Activated CD4-positive, alpha-beta memory T cell treated with anti-CD3 and anti-CD28 coated beads, Interleukin-2, amount 10 ng/mL, durations not matched to agents 7 days and 5 days (primary cell): ENCODE measurements around the gene TAGAP. TPM values are rescaled to one million over a fixed set of nuclear protein-coding genes. Genes with fewer than 3 reads are reported as not detected.

Experiments
- CTCF ChIA-PET: fragments of 350-600 bp; sonication (Branson Sonifier 250); formaldehyde crosslinking; loops from one replicate; lab custom pipeline; 2021; ENCODE audit warnings: antibody characterized with exemption, inconsistent platforms; lab: Charles Lee
- POLR2A ChIA-PET: fragments of 350-600 bp; sonication (Branson Sonifier 250); formaldehyde crosslinking; loops from one replicate; lab custom pipeline; 2021; ENCODE audit warnings: antibody characterized with exemption; lab: Charles Lee
- DNase-seq: peaks from one replicate; pipeline ENCODE4 v3.0.0-alpha.2; 2020
- H3K27ac Mint-ChIP-seq: one replicate; pipeline ENCODE4 v1.8.0; 2021; ENCODE audit warnings: mild to moderate bottlenecking, mixed read lengths
- H3K27me3 Mint-ChIP-seq: one replicate; pipeline ENCODE4 v1.8.0; 2021; ENCODE audit warnings: mixed read lengths
- H3K36me3 Mint-ChIP-seq: one replicate; pipeline ENCODE4 v1.8.0; 2021; ENCODE audit warnings: low read depth, mixed read lengths
- H3K4me1 Mint-ChIP-seq: one replicate; pipeline ENCODE4 v1.8.0; 2021; ENCODE audit warnings: mixed read lengths
- H3K4me3 Mint-ChIP-seq: one replicate; pipeline ENCODE4 v1.8.0; 2021; ENCODE audit warnings: mild to moderate bottlenecking, mixed read lengths
- H3K9me3 Mint-ChIP-seq: one replicate; pipeline ENCODE4 v1.8.0; 2021; ENCODE audit warnings: mixed read lengths
- total RNA-seq, 2 experiments: library from RNA; stranded (reverse); gene quantifications; one replicate each; pipeline ENCODE4 v1.2.3, GENCODE V29; 2021

TAGAP gene, protein sequence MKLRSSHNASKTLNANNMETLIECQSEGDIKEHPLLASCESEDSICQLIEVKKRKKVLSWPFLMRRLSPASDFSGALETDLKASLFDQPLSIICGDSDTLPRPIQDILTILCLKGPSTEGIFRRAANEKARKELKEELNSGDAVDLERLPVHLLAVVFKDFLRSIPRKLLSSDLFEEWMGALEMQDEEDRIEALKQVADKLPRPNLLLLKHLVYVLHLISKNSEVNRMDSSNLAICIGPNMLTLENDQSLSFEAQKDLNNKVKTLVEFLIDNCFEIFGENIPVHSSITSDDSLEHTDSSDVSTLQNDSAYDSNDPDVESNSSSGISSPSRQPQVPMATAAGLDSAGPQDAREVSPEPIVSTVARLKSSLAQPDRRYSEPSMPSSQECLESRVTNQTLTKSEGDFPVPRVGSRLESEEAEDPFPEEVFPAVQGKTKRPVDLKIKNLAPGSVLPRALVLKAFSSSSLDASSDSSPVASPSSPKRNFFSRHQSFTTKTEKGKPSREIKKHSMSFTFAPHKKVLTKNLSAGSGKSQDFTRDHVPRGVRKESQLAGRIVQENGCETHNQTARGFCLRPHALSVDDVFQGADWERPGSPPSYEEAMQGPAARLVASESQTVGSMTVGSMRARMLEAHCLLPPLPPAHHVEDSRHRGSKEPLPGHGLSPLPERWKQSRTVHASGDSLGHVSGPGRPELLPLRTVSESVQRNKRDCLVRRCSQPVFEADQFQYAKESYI
- 10 to 100 TPM; 52.0 to 53.2 TPM for total RNA-seq

DNA sequence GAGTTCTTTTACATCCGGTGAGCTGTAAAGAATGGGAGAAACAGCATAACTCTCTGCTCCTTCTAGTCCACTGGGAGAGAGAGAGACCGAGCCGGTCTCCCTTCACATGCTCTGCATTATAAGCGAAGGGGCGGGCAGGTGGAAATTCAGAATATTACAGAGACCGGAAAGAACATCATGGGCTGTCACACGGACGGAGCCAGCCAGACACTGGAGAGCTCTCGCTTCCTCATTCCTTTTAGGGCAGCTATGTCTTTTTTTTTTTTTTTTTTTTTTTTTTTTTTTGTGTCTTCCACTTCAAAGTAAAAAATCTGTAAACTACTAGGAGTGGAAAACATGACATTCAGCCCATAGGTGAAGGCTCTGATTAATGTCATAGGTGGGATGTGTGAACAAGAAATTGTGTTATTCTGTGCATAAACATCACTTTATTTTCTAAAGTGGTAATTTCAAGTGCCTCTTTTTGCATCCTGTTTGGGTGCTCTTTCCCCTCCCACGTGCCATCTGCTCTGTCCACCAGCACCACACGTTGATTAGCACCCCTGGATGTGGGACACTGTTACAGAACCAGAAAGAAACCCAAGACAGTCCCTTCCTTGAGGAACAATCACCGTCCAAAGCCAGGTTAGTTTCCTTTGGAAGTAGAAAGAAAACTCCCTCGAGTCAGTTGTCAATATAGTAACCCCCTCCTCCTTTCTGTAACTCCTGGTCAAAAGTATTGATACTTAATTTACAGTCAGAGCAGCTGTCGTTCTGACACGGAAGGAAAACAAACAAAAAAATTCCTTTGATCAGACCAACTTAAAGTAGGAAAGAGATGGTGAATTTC lies at the start of gene TAGAP:
Gene TAGAP (minus strand): TSS at position 93 of the 829 bp plus-strand sequence. CDS start 845 bp downstream, outside the sequence.
- POLR2A ChIA-PET, result interaction anchor here (0.6 to 9.1 kb wide), 30 partner anchors 9 to 744 kb away, joined by 3 to 356 read pairs (median 4); partner anchors contain the start of genes DYNLT1, RSPH3, TCP1 and WTAP
- peaks cover 62% of the 10 kb centered on the region for H3K4me1 Mint-ChIP-seq

DNA sequence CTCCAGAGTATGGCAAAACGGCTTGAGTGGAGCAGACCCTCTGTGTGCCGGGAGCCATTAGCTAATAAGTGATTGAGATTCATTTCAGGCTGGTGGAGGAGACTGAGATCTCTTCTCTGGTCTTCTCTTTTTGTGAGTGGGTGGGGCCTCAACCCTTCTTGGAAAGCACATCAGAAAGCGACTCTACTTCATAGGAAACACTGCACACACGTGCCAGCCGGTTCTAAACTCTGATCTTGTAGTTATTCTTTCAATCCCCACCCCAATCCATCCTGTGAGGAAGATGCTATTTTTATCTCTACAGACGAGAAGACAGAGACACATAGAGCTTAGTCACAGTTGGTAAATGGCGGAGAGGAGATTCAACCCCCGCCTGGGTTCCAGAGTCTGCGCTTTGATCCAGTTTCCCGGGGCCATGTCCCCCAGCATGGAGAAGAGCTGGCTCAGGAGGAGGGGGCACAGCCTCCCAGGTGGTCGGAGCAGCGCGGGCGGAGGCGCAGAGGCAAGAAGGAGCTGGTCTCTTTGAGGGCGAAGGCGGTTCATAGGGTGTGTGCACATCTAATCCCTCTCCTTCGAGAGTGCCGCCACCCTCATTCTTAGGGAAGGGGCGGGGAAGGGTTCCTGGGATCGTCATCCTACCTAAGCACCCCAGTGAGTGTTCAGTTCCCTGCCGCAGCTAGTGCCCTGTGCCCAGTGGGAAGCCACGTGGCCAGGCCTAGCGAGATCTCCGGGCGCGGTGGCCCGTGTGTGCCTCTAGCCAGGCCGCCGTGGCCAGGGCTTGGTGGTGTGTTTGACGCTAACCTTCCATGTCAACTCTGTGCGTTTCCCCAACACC lies 49.0 kb upstream of the TAGAP start:
- ChIA-PET POLR2A (interaction anchor here (0.8 to 5.3 kb wide), 9 partner anchors 10 to 78 kb away, joined by 3 to 51 read pairs (median 3); partner anchors contain the start of gene TAGAP), CTCF (interaction anchor here (0.7 to 3.2 kb wide), 9 partner anchors 11 to 158 kb away, joined by 3 to 15 read pairs (median 6); partner anchors contain the start of gene TAGAP)
- H3K4me3 Mint-ChIP-seq, result peak overlapping the region; percentile 50
- peaks cover 9% of the 10 kb centered on the region for H3K27me3 Mint-ChIP-seq
- H3K4me1 Mint-ChIP-seq, result peaks cover 44% of the 10 kb centered on the region
- H3K27ac Mint-ChIP-seq, result peak overlapping the region; percentile 63
- DNase-seq, result no peak
- peaks cover 6% of the 10 kb centered on the region for H3K36me3 Mint-ChIP-seq
- no peaks in the 10 kb centered on the region for H3K9me3 Mint-ChIP-seq

More for the DNA sequence above, at the start of gene TAGAP:
- no peaks in the 10 kb centered on the region for H3K9me3 Mint-ChIP-seq
- peak within 1 kb of the TSS; percentile 95 for H3K4me3 Mint-ChIP-seq
- DNase-seq, result peak; percentile 90
- H3K27ac Mint-ChIP-seq, result peak within 1 kb of the TSS; percentile 97
- peaks cover 45% of the 10 kb centered on the region for H3K36me3 Mint-ChIP-seq
- CTCF ChIA-PET, result interaction anchor here (0.8 to 9.6 kb wide), 13 partner anchors 9 to 65 kb away, joined by 3 to 163 read pairs (median 6); partner anchors contain the start of gene RSPH3
- H3K27me3 Mint-ChIP-seq, result peaks cover 2% of the 10 kb centered on the region

DNA sequence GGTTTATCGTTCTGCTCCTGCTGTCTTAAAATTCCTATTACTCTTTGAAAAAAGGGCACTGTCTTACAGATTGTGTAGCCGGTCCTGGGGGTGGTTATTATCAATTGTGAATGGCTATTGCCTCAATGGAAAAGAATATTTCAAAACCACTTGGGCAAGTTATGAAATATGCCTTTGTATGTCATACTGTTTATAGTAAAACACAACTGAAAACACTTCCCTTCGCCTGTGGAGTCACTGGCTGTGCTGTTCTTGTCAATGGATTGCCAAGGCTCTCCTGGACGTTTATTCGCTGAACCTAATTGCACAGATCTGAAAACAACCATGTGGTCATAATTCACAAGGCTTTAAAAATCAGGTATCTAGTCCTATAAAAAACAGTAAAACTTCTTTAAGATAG lies 47.8 kb upstream of the TAGAP start:
- Mint-ChIP-seq H3K9me3 (no peaks in the 10 kb centered on the region), H3K4me3 (no peak overlapping the region), H3K27ac (no peak overlapping the region), H3K27me3 (peaks cover 9% of the 10 kb centered on the region), H3K36me3 (peaks cover 4% of the 10 kb centered on the region), H3K4me1 (peaks cover 36% of the 10 kb centered on the region)
- POLR2A ChIA-PET, result interaction anchor here (3.0 to 5.3 kb wide), 2 partner anchors 30 to 48 kb away, joined by 19 to 51 read pairs; partner anchors contain the start of gene TAGAP
- no peak for DNase-seq
- CTCF ChIA-PET, result interaction anchor here (1.7 kb wide), 1 partner anchor 83 kb away, joined by 11 read pairs; no protein-coding TSS in a partner anchor

DNA sequence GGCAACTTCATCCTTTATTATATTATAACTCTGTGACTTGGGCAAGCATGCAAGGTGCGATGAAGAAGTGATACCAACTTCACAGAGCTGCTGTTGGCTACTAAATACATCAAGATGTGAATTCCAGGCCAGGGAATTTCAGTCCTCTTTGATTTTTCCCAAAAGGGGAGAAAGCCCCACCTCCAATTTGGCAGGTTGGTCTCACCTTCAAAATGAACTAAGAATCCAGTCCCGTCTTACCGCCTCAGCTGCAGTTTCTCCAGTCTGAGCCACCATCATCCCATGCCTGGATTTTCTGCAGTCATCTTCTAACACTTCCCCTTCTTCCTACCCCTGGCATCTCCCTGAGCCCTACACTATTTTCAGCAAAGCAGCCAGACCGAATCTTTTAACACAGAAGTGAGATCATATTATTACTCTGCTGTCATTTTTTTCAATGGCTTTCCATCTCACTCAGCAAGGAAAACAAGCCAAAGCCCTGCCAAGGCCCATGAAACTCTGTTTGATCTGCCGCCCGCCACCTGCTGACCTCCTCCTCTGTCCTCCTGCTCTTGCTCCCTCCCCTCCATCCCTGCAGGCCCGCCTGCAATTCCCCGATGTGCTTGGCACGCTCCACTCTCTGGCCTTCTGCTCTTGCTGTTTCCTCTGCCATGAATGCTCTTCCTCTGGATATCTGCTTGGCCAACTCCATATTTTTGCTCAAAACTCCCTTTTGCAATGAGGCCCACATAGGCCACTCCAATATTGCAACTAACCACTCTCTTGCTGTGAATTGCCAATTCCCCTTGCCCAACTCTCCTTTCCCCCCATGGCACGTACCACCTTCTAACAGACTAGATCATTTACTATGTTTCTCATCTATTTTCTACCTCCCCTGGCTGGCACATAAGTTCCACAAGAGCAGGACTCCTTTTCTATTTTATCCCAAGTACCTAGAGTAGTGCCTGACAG lies 46.0 kb upstream of the TAGAP start:
- Mint-ChIP-seq H3K27ac (no peak overlapping the region), H3K27me3 (peaks cover 9% of the 10 kb centered on the region), H3K9me3 (no peaks in the 10 kb centered on the region), H3K4me3 (no peak overlapping the region), H3K4me1 (peaks cover 28% of the 10 kb centered on the region), H3K36me3 (peaks cover 4% of the 10 kb centered on the region)
- POLR2A ChIA-PET, result no interaction called here
- CTCF ChIA-PET, result interaction anchor here (0.8 to 1.9 kb wide), 2 partner anchors 14 to 21 kb away, joined by 3 to 6 read pairs; no protein-coding TSS in a partner anchor
- DNase-seq, result no peak

DNA sequence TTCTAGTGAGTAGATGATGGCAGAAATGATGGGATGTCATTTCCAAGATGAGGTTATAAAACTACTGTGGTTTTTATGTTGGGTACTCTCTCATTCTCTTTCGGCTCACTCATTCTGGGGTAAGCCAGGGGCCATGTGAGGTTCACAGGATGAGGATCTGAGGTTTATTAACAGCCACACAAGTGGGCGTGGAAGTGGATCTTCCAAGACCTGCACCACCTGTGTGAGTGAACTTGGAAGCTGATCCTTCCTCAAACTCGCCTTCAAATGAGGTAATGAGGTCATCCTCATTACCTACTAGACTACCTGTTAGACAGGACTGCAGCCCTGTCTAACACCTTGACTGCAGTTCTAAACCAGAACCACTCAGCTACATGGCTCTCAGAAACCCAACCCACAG lies 45.1 kb upstream of the TAGAP start:
- POLR2A ChIA-PET, result no interaction called here
- peaks cover 9% of the 10 kb centered on the region for H3K27me3 Mint-ChIP-seq
- CTCF ChIA-PET, result interaction anchor here (1.9 to 2.2 kb wide), 2 partner anchors 15 to 20 kb away, joined by 6 to 7 read pairs; no protein-coding TSS in a partner anchor
- no peak overlapping the region for H3K4me3 Mint-ChIP-seq
- no peak for DNase-seq
- no peaks in the 10 kb centered on the region for H3K9me3 Mint-ChIP-seq
- H3K4me1 Mint-ChIP-seq, result peaks cover 22% of the 10 kb centered on the region
- peaks cover 4% of the 10 kb centered on the region for H3K36me3 Mint-ChIP-seq
- H3K27ac Mint-ChIP-seq, result no peak overlapping the region

DNA sequence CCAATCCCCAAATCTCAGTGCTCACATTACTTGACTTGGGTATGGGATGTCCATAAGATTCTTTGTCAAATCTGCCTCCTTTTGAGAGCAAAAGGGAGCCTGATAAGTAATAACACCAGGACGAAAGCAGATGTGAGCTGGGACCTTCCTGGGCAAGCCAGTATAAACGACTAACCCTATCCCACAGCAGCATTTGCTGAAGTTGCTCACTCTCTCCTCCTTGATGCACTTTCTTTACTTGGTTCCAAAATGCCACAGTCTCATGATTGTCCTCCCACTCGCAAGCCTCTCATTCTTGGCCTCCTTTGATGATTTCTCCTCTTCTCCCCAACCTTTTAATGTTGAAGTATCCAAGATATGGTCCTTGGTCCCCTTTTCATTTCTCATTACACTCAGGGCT lies 44.7 kb upstream of the TAGAP start:
- no peaks in the 10 kb centered on the region for H3K9me3 Mint-ChIP-seq
- no peak overlapping the region for H3K4me3 Mint-ChIP-seq
- no peak overlapping the region for H3K27ac Mint-ChIP-seq
- CTCF ChIA-PET, result interaction anchor here (1.5 to 2.2 kb wide), 4 partner anchors 15 to 81 kb away, joined by 5 to 7 read pairs (median 6); no protein-coding TSS in a partner anchor
- H3K4me1 Mint-ChIP-seq, result peaks cover 18% of the 10 kb centered on the region
- POLR2A ChIA-PET, result no interaction called here
- H3K27me3 Mint-ChIP-seq, result peaks cover 9% of the 10 kb centered on the region
- DNase-seq, result no peak
- peaks cover 4% of the 10 kb centered on the region for H3K36me3 Mint-ChIP-seq

DNA sequence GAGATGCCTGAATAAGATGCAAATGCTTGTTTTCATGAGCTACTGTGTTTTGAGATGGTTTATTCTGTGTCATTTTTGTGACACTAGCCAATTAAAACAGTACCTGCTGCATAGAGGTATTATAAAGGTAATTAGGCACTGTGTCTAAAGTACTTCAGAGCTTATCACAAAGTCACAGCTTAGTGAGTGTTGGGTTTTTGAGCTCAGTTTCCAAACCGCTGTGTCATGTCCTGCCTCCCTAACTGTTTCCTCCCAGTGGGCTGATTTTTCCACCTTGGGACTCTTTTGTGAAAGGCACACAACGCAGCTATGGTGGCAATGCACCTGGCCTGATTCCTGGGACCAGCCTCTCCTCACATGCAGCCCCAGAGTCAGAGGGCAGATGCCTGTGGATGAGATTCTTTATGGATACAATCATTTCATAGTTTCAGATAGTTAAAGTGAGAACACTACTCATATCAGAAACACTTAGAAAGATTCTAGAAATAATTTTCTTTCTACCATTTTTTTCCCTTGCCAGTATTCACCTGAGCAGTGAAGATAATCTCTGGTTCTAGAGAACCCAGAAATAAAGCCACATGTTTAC lies 41.3 kb upstream of the TAGAP start:
- H3K27ac Mint-ChIP-seq, result no peak overlapping the region
- peaks cover 7% of the 10 kb centered on the region for H3K4me1 Mint-ChIP-seq
- no peak for DNase-seq
- peaks cover under 1% of the 10 kb centered on the region for H3K36me3 Mint-ChIP-seq
- ChIA-PET POLR2A (no interaction called here), CTCF (interaction anchor here (0.6 to 1.6 kb wide), 2 partner anchors 21 to 668 kb away, joined by 3 to 5 read pairs; no protein-coding TSS in a partner anchor)
- H3K27me3 Mint-ChIP-seq, result peaks cover 5% of the 10 kb centered on the region
- H3K9me3 Mint-ChIP-seq, result no peaks in the 10 kb centered on the region
- H3K4me3 Mint-ChIP-seq, result no peak overlapping the region

DNA sequence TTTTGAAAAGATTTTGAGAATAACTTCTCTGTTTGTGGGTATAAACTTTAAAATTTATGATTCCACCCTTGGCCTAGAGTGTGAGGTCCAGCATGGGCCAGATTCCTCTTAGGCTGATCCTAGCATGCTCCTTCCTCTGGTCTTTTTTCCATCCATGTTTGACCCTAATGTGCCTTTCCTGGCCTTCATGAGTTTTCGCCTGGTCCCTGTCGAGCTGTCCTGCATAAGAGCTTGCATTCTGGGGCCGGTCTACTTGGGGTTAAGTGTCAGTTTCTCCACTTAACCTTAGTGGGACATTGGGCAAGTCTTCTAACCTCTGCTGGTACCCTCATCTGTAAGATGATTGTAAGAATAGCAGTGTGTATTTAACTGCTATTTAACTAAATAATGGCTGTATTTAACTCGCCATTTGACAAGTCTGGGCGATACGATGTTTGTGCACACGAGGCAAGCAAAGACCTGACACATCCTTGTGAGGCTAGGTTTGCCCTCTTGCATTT lies 40.7 kb upstream of the TAGAP start:
- H3K4me3 Mint-ChIP-seq, result no peak overlapping the region
- H3K36me3 Mint-ChIP-seq, result no peaks in the 10 kb centered on the region
- DNase-seq, result no peak
- POLR2A ChIA-PET, result no interaction called here
- H3K27ac Mint-ChIP-seq, result no peak overlapping the region
- H3K27me3 Mint-ChIP-seq, result no peaks in the 10 kb centered on the region
- no peaks in the 10 kb centered on the region for H3K9me3 Mint-ChIP-seq
- CTCF ChIA-PET, result interaction anchor here (1.6 kb wide), 1 partner anchor 21 kb away, joined by 5 read pairs; no protein-coding TSS in a partner anchor
- H3K4me1 Mint-ChIP-seq, result peaks cover 7% of the 10 kb centered on the region

DNA sequence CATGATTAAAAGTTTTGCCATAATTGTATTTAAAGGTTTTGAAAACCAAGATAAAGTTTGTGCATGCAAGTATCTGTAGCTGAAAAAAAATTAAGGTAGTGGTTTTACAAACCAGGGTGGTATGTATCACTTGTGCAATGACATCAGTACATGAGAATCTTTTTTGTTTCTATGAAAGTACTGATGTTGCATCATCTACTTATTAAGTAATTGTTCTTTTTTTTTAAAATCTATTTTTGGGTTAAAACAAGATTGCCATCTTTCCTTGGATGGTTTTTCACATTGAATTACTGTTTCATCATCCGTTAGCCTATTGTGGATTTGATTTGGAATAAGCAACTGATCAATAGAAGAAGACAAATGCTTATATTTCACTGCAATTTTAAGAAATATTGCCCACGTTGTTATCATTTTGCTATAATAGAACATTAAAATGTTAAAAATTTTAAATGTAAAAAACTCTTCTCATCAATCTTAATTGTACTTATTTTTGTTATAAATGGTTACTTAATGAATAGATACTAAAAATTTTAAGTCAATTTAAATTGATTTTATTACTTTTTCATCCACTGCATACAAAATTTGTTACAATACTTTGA lies 39.8 kb upstream of the TAGAP start:
- H3K4me3 Mint-ChIP-seq, result no peak overlapping the region
- peaks cover 5% of the 10 kb centered on the region for H3K4me1 Mint-ChIP-seq
- H3K9me3 Mint-ChIP-seq, result no peaks in the 10 kb centered on the region
- ChIA-PET CTCF (interaction anchor here (1.1 kb wide), 1 partner anchor 19 kb away, joined by 3 read pairs; no protein-coding TSS in a partner anchor), POLR2A (interaction anchor here (0.6 kb wide), 1 partner anchor 10 kb away, joined by 3 read pairs; no protein-coding TSS in a partner anchor)
- no peaks in the 10 kb centered on the region for H3K27me3 Mint-ChIP-seq
- no peak overlapping the region for H3K27ac Mint-ChIP-seq
- no peak for DNase-seq
- H3K36me3 Mint-ChIP-seq, result no peaks in the 10 kb centered on the region

DNA sequence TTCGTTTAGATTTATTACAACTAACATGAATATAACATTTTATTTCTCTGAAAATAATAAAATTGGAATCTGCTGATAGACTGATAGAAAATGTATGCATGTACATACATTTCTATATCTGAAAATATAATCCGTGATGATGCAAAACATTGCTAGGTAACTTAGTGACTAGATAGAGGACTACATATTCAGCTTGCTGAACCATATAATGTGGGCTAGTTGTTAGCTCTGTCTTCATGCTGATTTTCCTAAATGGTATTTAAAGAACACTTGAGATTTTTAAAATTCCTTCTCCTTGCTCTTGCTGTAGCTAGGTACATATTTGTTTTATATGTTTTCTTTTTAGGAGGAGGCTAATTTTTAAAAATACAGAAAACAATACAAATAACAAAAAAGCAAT lies 38.4 kb upstream of the TAGAP start:
- ChIA-PET CTCF (no interaction called here), POLR2A (no interaction called here)
- Mint-ChIP-seq H3K4me1 (peaks cover 3% of the 10 kb centered on the region), H3K36me3 (no peaks in the 10 kb centered on the region), H3K9me3 (peaks cover 5% of the 10 kb centered on the region), H3K27ac (no peak overlapping the region), H3K4me3 (no peak overlapping the region), H3K27me3 (peaks cover 6% of the 10 kb centered on the region)
- no peak for DNase-seq
